Measurements from ENCODE around the gene ZNF148.

ZNF148 gene

GRCh38 chr3:125179143-125179883 lies 195.8 kb downstream of the ZNF148 start:
- Histone ChIP-seq H3K9me3 (ENCODE audit: control insufficient read depth, insufficient read depth, low read length) (no peaks in the 10 kb centered on the region), H3K4me1 (ENCODE audit: control insufficient read depth, low read length) (no peaks in the 10 kb centered on the region), H3K4me3 (ENCODE audit: low read length) (no peak overlapping the region), H3K4me2 (ENCODE audit: low read length) (no peak overlapping the region), H3K9me2 (replicated peaks; ENCODE audit: control insufficient read depth, low read length) (no peaks in the 10 kb centered on the region), H3K27ac (ENCODE audit: low read depth, low read length) (no peak overlapping the region), H3K36me3 (ENCODE audit: control insufficient read depth, low read length) (no peaks in the 10 kb centered on the region), H4K20me1 (ENCODE audit: control insufficient read depth, insufficient read depth, low read depth, low read length) (no peaks in the 10 kb centered on the region), H3K27me3 (ENCODE audit: control insufficient read depth, low read length) (no peaks in the 10 kb centered on the region), H3K79me2 (ENCODE audit: control insufficient read depth, low read length) (no peaks in the 10 kb centered on the region), H3F3A (ENCODE audit: control insufficient read depth, insufficient read depth) (no peaks in the 10 kb centered on the region)
- TF ChIP-seq CTCF (IDR thresholded peaks at IDR 0.05; ENCODE audit: low read depth, low read length, poor library complexity, severe bottlenecking): no peak
- TF ChIP-seq EZH2phosphoT487 (IDR thresholded peaks at IDR 0.05; ENCODE audit: borderline replicate concordance, low read length): no peak

GRCh38 chr3:125177746-125178145 lies 197.4 kb downstream of the ZNF148 start:
- Histone ChIP-seq H3K4me3 (ENCODE audit: low read length) (no peak overlapping the region), H3K9me2 (replicated peaks; ENCODE audit: control insufficient read depth, low read length) (no peaks in the 10 kb centered on the region), H3K4me1 (ENCODE audit: control insufficient read depth, low read length) (no peaks in the 10 kb centered on the region), H3K36me3 (ENCODE audit: control insufficient read depth, low read length) (no peaks in the 10 kb centered on the region), H3K79me2 (ENCODE audit: control insufficient read depth, low read length) (no peaks in the 10 kb centered on the region), H3K27me3 (ENCODE audit: control insufficient read depth, low read length) (no peaks in the 10 kb centered on the region), H3K9me3 (ENCODE audit: control insufficient read depth, insufficient read depth, low read length) (no peaks in the 10 kb centered on the region), H4K20me1 (ENCODE audit: control insufficient read depth, insufficient read depth, low read depth, low read length) (no peaks in the 10 kb centered on the region), H3F3A (ENCODE audit: control insufficient read depth, insufficient read depth) (no peaks in the 10 kb centered on the region), H3K4me2 (ENCODE audit: low read length) (no peak overlapping the region), H3K27ac (ENCODE audit: low read depth, low read length) (no peak overlapping the region)
- TF ChIP-seq EZH2phosphoT487 (IDR thresholded peaks at IDR 0.05; ENCODE audit: borderline replicate concordance, low read length): no peak
- no peak for TF ChIP-seq CTCF (IDR thresholded peaks at IDR 0.05; ENCODE audit: low read depth, low read length, poor library complexity, severe bottlenecking)

Data from DOHH2 (cell line).